RWPE1 (cell line): Measurements from ENCODE around the gene VPREB1.
"Not testable (repeated sequence)": the region's sequence is repeated elsewhere in the genome, so short reads cannot be mapped to it uniquely, and the experiment has no call there.

ENCODE experiments used
- CTCF ChIA-PET: fragments of 350-600 bp; sonication (Branson Sonifier 250); formaldehyde crosslinking; extraction: SDS; loops from one replicate; lab custom pipeline; 2021; lab: Yijun Ruan, JAX
- POLR2A ChIA-PET: fragments of 400-600 bp; formaldehyde crosslinking; extraction: SDS; loops from one replicate; lab custom pipeline; 2020; ENCODE audit warnings: antibody characterized with exemption; ENCODE audit not compliant: low non-redundant PET; lab: Yijun Ruan, JAX
- DNase-seq: peaks from one replicate; pipeline ENCODE4 v3.0.0; 2012; ENCODE audit warnings: low spot score
- H3K27ac ChIP-seq: fragments of 450-650 bp; 2 replicates; pipeline ENCODE4 v1.5.1; 2017
- CTCF ChIP-seq: fragments of 450-650 bp; conservative IDR thresholded peaks from 2 replicates; pipeline ENCODE4 v1.5.1; 2017; ENCODE audit warnings: low read depth, mild to moderate bottlenecking

VPREB1 gene

GRCh38 chr22:22207845-22208564, 36.6 kb upstream of the VPREB1 start:
- peak overlapping the region; percentile 23; the same call in 1 of the 2 replicates for H3K27ac ChIP-seq
- peak; percentile 47 for DNase-seq
- ChIA-PET POLR2A (no interaction called here), CTCF (interaction anchor here (0.6 to 0.9 kb wide), 3 partner anchors 10 to 236 kb away, joined by 3 read pairs; no protein-coding TSS in a partner anchor)
- no peak; the same call in 1 of the 2 replicates for TF ChIP-seq CTCF

DNA sequence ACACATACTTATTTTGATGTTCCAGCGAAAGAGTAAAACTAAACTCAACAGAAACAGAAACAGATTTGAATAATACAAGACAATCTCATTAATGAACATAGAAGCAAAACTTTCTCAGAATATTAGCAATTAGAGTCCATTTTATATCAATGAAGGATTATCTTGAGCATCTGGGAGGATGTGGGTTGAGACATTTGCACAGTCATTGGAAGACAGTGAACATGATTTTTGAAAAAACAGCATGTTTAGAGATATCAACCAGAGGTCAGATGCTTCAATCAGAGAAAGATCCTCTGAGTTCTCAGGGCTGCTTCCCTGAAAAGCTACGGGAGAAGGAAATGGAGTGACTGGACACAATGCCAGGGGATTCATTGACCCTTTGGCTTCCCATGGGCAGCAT, 35.9 kb upstream of the VPREB1 start:
- no peak for DNase-seq
- no peak overlapping the region for H3K27ac ChIP-seq
- POLR2A ChIA-PET, result no interaction called here
- CTCF ChIA-PET, result interaction anchor here (0.6 to 0.9 kb wide), 2 partner anchors 114 to 236 kb away, joined by 3 read pairs; no protein-coding TSS in a partner anchor
- TF ChIP-seq CTCF, result no peak

DNA sequence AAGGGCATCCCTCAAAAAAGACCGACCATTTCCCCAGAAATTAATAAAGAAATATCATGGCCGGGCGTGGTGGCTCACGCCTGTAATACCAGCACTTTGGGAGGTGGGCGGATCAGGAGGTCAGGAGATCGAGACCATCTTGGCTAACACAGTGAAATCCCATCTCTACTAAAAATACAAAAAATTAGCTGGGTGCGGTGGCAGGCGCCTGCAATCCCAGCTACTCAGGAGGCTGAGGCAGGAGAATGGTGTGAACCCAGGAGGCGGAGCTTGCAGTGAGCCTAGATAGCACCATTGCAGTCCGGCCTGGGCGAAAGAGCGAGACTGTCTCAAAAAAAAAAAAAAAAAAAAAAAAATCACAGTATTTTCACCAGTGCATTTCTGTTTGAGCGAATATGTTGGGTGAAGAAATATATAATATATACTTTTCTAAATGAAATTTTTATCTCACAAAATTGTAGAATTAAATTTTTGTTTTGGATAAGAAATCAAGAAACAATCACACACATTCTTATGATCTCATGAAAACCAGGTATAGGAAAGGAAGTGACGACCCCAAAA, 35.4 kb upstream of the VPREB1 start:
- DNase-seq, CTCF ChIA-PET, POLR2A ChIA-PET, H3K27ac ChIP-seq: not testable (repeated sequence)

GRCh38 chr22:22210375-22210774, 34.2 kb upstream of the VPREB1 start:
- peak overlapping the region; percentile 74 for H3K27ac ChIP-seq
- peak; percentile 73 for DNase-seq
- TF ChIP-seq CTCF, result no peak
- ChIA-PET CTCF (no interaction called here), POLR2A (no interaction called here)

- no peak for DNase-seq
- TF ChIP-seq CTCF, result no peak
- POLR2A ChIA-PET, result no interaction called here
- CTCF ChIA-PET, result no interaction called here
- H3K27ac ChIP-seq, result peak overlapping the region; percentile 74
Observed at GRCh38 chr22:22210889-22211833, 33.4 kb upstream of the VPREB1 start.

GRCh38 chr22:22213231-22213630, 31.4 kb upstream of the VPREB1 start:
- no peak for DNase-seq
- H3K27ac ChIP-seq, result no peak overlapping the region
- ChIA-PET POLR2A (no interaction called here), CTCF (interaction anchor here (0.6 kb wide), 1 partner anchor 56 kb away, joined by 3 read pairs; no protein-coding TSS in a partner anchor)
- no peak for TF ChIP-seq CTCF
